Lower lobe of right lung (tissue), 2 donors: ENCODE measurements around the gene MRPL42. TPM values are rescaled to one million over a fixed set of nuclear protein-coding genes. Genes with fewer than 3 reads are reported as not detected.

ENCODE experiments used
- ATAC-seq, 2 donors: fragments of 200-7000 bp; cut with Tn5 transposase; one replicate each; pipeline ENCODE4 v1.9.1; 2020 to 2022; ENCODE audit warnings: mild to moderate bottlenecking in 2 of 2, moderate library complexity in 2 of 2
- DNase-seq: peaks from one replicate; pipeline ENCODE4 v3.0.0-alpha.2; 2020
- H3K27ac ChIP-seq: fragments of 200-600 bp; one replicate; pipeline ENCODE4 v1.8.0; 2022
- H3K27me3 ChIP-seq: fragments of 200-600 bp; one replicate; pipeline ENCODE4 v1.8.0; 2022; ENCODE audit warnings: low read depth
- H3K36me3 ChIP-seq: fragments of 200-600 bp; one replicate; pipeline ENCODE4 v1.8.0; 2022; ENCODE audit warnings: mild to moderate bottlenecking
- H3K4me1 ChIP-seq: fragments of 200-600 bp; one replicate; pipeline ENCODE4 v1.8.0; 2022
- H3K4me3 ChIP-seq: fragments of 200-600 bp; one replicate; pipeline ENCODE4 v1.8.0; 2022; ENCODE audit warnings: mild to moderate bottlenecking
- H3K9me3 ChIP-seq: fragments of 200-600 bp; one replicate; pipeline ENCODE4 v1.8.0; 2022
- intact Hi-C: fragments of 100-400 bp; cut with DNase I; formaldehyde crosslinking; loops from one replicate; pipeline ENCODE4 v1.11.0; 2022
- total RNA-seq: library from RNA; stranded (reverse); fragmentation: NEBNext Ultra II Directional; extraction: Animal tissue kit (Norgen Biotek cat#: 25700); gene quantifications from one replicate; pipeline ENCODE4 v1.2.1, GENCODE V29; 2021
- TF ChIP-seq, protein P1 (sequence below): fragments of 200-600 bp; IDR thresholded peaks from one replicate; pipeline ENCODE4 v1.8.0; 2022; ENCODE audit warnings: antibody characterized with exemption, mild to moderate bottlenecking
- donor health status: DM: no; HTN: yes; CAD: no; lungs with severe emphysema.

The MRPL42 gene
- total RNA-seq, 1 donor from 2014 or later, result 44.4 TPM

DNA sequence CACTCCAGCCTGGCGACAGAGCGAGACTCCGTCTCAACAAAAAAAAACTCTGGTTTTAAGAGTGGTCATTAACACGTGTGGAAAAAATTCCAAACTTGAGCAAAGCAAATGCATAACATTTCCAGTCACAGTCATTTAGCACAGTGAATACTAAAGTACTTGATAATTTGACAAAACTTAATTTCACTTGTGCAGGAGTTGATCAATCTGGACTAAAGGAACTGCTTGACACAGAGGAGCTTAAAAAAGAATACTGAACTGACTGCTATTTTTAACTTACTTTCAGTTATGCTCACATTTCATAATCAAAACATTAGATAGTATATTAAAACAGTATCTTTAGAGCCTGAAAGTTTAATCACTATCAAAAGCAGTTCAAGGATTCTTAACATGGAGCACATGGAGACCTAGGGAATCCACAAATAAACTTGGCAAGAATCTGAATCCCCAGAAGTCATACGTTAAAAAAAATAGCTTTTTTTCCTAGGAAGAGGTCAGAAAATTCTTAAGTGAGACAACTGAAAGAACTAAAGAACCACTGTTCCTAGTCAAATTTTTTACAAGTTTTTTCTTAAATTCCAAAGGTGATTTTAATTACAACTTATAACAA, 33.0 kb upstream of the MRPL42 start:
- Histone ChIP-seq H3K27me3 (no peaks in the 10 kb centered on the region), H3K9me3 (no peaks in the 10 kb centered on the region), H3K4me1 (peaks cover 57% of the 10 kb centered on the region), H3K4me3 (no peak overlapping the region), H3K36me3 (no peaks in the 10 kb centered on the region), H3K27ac (peak overlapping the region; percentile 21)
- no peak for DNase-seq
- intact Hi-C loops, result no loop called here
- ATAC-seq, result peak in 1 of 2 donors; percentile 17
- TF ChIP-seq, protein P1, sequence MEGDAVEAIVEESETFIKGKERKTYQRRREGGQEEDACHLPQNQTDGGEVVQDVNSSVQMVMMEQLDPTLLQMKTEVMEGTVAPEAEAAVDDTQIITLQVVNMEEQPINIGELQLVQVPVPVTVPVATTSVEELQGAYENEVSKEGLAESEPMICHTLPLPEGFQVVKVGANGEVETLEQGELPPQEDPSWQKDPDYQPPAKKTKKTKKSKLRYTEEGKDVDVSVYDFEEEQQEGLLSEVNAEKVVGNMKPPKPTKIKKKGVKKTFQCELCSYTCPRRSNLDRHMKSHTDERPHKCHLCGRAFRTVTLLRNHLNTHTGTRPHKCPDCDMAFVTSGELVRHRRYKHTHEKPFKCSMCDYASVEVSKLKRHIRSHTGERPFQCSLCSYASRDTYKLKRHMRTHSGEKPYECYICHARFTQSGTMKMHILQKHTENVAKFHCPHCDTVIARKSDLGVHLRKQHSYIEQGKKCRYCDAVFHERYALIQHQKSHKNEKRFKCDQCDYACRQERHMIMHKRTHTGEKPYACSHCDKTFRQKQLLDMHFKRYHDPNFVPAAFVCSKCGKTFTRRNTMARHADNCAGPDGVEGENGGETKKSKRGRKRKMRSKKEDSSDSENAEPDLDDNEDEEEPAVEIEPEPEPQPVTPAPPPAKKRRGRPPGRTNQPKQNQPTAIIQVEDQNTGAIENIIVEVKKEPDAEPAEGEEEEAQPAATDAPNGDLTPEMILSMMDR, result no peak

DNA sequence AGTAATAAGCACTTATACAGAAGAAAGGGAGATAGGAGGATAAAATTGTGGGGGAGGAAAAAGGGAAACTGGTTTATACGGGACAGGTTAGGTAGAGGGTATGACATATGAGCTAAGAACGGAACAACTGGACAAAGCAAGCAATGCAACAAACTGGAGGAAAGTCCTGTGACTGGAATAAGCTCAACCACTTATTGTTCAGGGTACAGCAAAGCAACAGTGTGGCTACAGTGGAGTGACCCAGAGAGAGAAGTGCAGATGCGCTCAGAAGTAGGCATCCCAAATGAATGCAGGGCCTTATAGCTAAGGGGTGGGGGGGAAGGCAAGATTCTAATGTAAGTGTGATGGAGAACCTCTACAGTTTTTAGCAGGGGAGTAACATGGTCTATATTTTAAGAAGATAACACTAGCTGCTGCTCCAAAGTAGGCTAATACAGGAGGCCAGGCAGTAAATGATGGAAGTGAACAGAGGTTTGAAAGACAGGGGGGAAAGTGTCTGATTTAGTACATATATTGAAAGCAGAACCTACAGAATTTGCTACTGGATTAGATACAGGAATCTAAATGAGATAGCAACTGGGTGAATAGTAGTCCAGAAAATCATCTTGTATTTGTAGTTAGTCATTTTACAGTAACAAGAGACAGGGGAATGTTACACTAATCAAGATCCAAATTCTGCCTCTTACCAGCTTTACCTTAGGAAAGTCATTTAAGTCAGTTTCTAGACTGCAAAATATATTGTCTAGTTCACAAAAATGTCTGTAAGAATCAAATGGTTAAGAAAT, 28.9 kb upstream of the MRPL42 start:
- ATAC-seq, result no peak
- Histone ChIP-seq H3K9me3 (no peaks in the 10 kb centered on the region), H3K4me1 (peaks cover 61% of the 10 kb centered on the region), H3K27me3 (no peaks in the 10 kb centered on the region), H3K4me3 (no peak overlapping the region), H3K36me3 (no peaks in the 10 kb centered on the region), H3K27ac (no peak overlapping the region)
- intact Hi-C loops, result no loop called here
- no peak for DNase-seq
- TF ChIP-seq, protein P1, result no peak

DNA sequence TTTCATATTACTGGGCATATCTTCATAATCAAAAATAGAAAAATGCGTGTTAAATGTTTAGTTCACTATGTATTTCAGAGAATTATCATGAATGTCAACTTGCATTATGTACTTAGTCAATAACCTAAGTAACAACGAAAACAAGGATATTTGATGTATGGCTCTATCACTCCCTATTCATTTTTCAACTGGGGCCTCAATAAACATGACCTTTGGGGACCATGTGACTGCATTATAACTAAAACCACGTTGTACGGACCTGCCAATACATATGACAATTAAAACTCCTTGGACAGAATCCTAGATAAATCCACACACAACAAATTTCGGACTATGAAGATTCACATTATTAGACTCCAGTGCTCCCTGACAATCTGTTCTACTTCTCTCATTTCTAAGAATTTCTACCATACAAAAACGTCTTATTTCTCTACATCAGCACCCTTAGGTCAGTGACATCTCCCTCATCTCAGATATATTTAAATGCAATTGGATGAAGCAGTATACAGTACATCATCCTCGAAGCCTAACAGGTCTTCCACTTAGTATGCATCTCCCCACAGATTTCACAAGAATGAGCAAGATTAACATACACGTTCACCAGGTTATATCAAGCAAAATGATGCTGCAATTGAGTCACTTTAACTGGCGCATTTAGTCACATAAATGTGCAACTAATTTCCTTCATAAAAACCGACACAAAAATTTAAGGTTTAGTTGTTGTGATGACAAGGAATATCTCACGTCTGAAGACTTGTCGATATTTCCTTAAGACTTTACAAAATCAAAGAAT, 27.1 kb upstream of the MRPL42 start:
- peak overlapping the region; percentile 90 for H3K4me3 ChIP-seq
- intact Hi-C loops, result no loop called here
- H3K4me1 ChIP-seq, result peaks cover 43% of the 10 kb centered on the region
- DNase-seq, result no peak
- H3K9me3 ChIP-seq, result no peaks in the 10 kb centered on the region
- TF ChIP-seq, protein P1, result no peak
- no peak for ATAC-seq
- no peaks in the 10 kb centered on the region for H3K36me3 ChIP-seq
- H3K27ac ChIP-seq, result no peak overlapping the region
- H3K27me3 ChIP-seq, result no peaks in the 10 kb centered on the region

DNA sequence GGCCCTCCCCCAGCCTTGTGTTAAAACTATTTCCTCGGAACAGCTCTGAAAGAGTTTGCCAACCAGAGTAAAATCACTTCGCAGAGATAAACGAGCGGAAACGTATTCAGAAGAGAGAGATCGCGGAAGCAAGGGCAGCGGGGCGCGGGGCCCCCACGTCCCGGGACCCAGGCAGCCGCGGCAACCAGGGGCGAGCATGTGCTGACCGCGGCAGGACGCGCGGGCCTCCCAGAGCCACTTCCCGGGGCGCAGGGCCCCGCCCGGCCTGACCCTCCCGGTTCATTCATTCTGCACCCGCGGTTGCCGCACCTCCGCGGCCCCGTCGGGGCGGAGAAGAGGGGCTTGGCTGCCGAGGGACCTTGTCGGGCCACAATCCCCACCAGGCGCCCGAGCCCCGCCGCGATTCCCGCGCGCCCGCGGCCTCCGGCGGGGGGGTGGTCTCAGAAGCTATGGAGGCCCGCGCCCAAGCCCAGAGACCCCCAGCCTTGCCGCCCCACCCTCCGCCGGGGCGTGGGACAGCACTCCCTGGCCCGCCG, 26.2 kb upstream of the MRPL42 start:
- H3K9me3 ChIP-seq, result no peaks in the 10 kb centered on the region
- DNase-seq (peak; percentile 73), ATAC-seq (peak; percentile 48 to 51)
- H3K36me3 ChIP-seq, result no peaks in the 10 kb centered on the region
- no peaks in the 10 kb centered on the region for H3K27me3 ChIP-seq
- peak overlapping the region; percentile 90 for H3K4me3 ChIP-seq
- H3K27ac ChIP-seq, result peak overlapping the region; percentile 95
- intact Hi-C loops, result no loop called here
- TF ChIP-seq, protein P1, result no peak
- H3K4me1 ChIP-seq, result peaks cover 42% of the 10 kb centered on the region

DNA sequence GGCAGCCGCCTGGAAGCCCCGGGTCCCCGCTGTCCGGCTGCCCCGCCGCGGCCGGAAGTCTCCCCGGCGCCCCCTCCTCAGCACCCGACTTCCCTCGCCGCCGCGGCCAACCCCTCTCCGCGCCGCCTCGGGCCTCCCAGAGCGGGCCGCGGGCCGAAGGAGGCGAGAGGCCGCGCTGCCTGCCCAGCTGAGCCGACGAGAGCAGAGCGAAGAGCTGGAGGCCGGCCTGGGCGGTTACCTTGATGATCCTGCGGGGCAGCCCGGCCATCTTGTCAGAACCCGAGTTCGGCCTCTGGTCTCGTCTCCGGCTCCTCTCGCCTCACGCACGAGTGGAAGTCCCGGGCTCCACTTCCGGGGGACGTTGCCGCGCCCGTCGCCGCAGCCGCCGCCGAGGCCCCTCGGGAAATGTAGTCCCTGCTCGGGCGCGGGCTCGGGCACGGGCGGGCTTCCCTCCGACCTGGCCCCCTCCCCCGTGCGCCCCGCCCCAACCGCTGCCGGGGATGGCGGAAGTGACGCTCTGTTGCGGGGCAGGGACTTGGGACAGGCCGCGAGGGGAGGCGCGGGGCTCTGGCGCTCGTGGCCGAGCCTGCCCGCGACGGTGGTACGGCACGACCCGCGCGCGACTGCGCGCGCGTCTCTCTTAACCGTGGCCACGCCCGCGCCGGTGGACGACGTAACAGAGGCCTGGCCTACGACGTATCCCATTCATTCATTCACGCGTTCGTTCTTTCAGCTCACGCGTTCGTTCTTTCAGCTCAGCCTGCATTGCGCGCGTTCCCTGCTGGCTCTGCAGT, 25.5 kb upstream of the MRPL42 start, which contains the start of gene UBE2N:
Gene UBE2N, minus strand, starts transcription at position 331 of the 794 bp plus-strand sequence. Its CDS starts 63 bp downstream, at position 268.
- H3K9me3 ChIP-seq, result no peaks in the 10 kb centered on the region
- intact Hi-C loops, result no loop called here
- H3K27me3 ChIP-seq, result no peaks in the 10 kb centered on the region
- peak within 1 kb of the TSS; percentile 90 for H3K4me3 ChIP-seq
- DNase-seq (peak; percentile 98), ATAC-seq (peak; percentile 96 to 98)
- no peaks in the 10 kb centered on the region for H3K36me3 ChIP-seq
- peaks cover 42% of the 10 kb centered on the region for H3K4me1 ChIP-seq
- H3K27ac ChIP-seq, result peak within 1 kb of the TSS; percentile 95
- TF ChIP-seq, protein P1, result no peak
